ENCODE data around the gene KLHL40. TPM values are rescaled to one million over a fixed set of nuclear protein-coding genes. Genes with fewer than 3 reads are reported as not detected.

The KLHL40 gene
- polyA plus RNA-seq, 1 donor (not counting 4 experiments of a cell fraction or from before 2014, with no cell fraction given) = not detected

GRCh38 chr3:42653303-42653559 is 32.1 kb upstream of the KLHL40 start:
- Histone ChIP-seq H3K9ac (ENCODE audit: control insufficient read depth, extremely low read depth, insufficient read depth, low read length) (peak overlapping the region; percentile 79), H3K27ac (ENCODE audit: control insufficient read depth, insufficient read depth, low read length) (peak overlapping the region; percentile 79), H3K79me2 (ENCODE audit: control insufficient read depth, insufficient read depth, low read length) (peaks cover 14% of the 10 kb centered on the region), H3K9me1 (ENCODE audit: control insufficient read depth, extremely low read depth, insufficient read depth, low read length) (peaks cover 7% of the 10 kb centered on the region), H3K9me3 (ENCODE audit: control insufficient read depth, low read depth, low read length) (no peaks in the 10 kb centered on the region), H3K4me1 (ENCODE audit: control insufficient read depth, extremely low read depth, insufficient read depth, low read length) (peaks cover 43% of the 10 kb centered on the region), H2AFZ (ENCODE audit: control insufficient read depth, low read length) (no peak overlapping the region), H3K4me2 (ENCODE audit: control insufficient read depth, extremely low read depth, insufficient read depth, low read depth, low read length) (peak overlapping the region; percentile 83), H3K27me3 (ENCODE audit: control insufficient read depth, extremely low read depth, insufficient read depth, low read length) (no peaks in the 10 kb centered on the region), H4K20me1 (ENCODE audit: control insufficient read depth, extremely low read depth, insufficient read depth, low read length) (peaks cover 6% of the 10 kb centered on the region), H3K36me3 (ENCODE audit: control insufficient read depth in 2 of 2, extremely low read depth in 1 of 2, insufficient read depth in 2 of 2, low read length in 2 of 2) (peaks cover 6 to 7% of the 10 kb centered on the region in 2 experiments), H3K4me3 (ENCODE audit: control insufficient read depth in 2 of 3, extremely low read depth in 1 of 3, insufficient read depth in 2 of 3, low read depth in 1 of 3, low read length in 3 of 3) (peak overlapping the region; percentile 60 to 80 (median 74))
- no peak for TF ChIP-seq CTCF (optimal IDR thresholded peaks at IDR 0.05 in 1 of 3, IDR thresholded peaks at IDR 0.05 in 1 of 3, conservative IDR thresholded peaks at IDR 0.05 in 1 of 3; ENCODE audit: extremely low read depth in 1 of 3, insufficient read depth in 2 of 3, low read length in 3 of 3)
- no peak for TF ChIP-seq EZH2 (IDR thresholded peaks at IDR 0.05; ENCODE audit: low read length)
- peak; percentile 67 for FAIRE-seq
- no peak for DNase-seq (ENCODE audit: low read depth, low spot score)
- dilution Hi-C loops (cut with MboI; ENCODE audit: extremely low pct_ligation_motif_present, low sequenced_read_pairs) = no loop called here

GRCh38 chr3:42653560-42654330 is 31.6 kb upstream of the KLHL40 start, which contains the start of gene ZBTB47:
Gene ZBTB47, plus strand, starts transcription at chr3:42653697. Its CDS starts 4,659 bp downstream, at chr3:42658356.
- Histone ChIP-seq H3K4me1 (ENCODE audit: control insufficient read depth, extremely low read depth, insufficient read depth, low read length) (peaks cover 43% of the 10 kb centered on the region), H4K20me1 (ENCODE audit: control insufficient read depth, extremely low read depth, insufficient read depth, low read length) (peaks cover 6% of the 10 kb centered on the region), H3K9ac (ENCODE audit: control insufficient read depth, extremely low read depth, insufficient read depth, low read length) (peak within 1 kb of the TSS; percentile 79), H3K36me3 (ENCODE audit: control insufficient read depth in 2 of 2, extremely low read depth in 1 of 2, insufficient read depth in 2 of 2, low read length in 2 of 2) (peaks cover 6 to 8% of the 10 kb centered on the region in 2 experiments), H3K4me2 (ENCODE audit: control insufficient read depth, extremely low read depth, insufficient read depth, low read depth, low read length) (peak within 1 kb of the TSS; percentile 83), H3K9me3 (ENCODE audit: control insufficient read depth, low read depth, low read length) (no peaks in the 10 kb centered on the region), H3K27me3 (ENCODE audit: control insufficient read depth, extremely low read depth, insufficient read depth, low read length) (no peaks in the 10 kb centered on the region), H2AFZ (ENCODE audit: control insufficient read depth, low read length) (peak within 1 kb of the TSS; percentile 66), H3K9me1 (ENCODE audit: control insufficient read depth, extremely low read depth, insufficient read depth, low read length) (peaks cover 7% of the 10 kb centered on the region), H3K4me3 (ENCODE audit: control insufficient read depth in 2 of 3, extremely low read depth in 1 of 3, insufficient read depth in 2 of 3, low read depth in 1 of 3, low read length in 3 of 3) (peak within 1 kb of the TSS; percentile 60 to 80 (median 74)), H3K27ac (ENCODE audit: control insufficient read depth, insufficient read depth, low read length) (peak within 1 kb of the TSS; percentile 79), H3K79me2 (ENCODE audit: control insufficient read depth, insufficient read depth, low read length) (peaks cover 14% of the 10 kb centered on the region)
- dilution Hi-C loops (cut with MboI; ENCODE audit: extremely low pct_ligation_motif_present, low sequenced_read_pairs) = no loop called here
- DNase-seq (ENCODE audit: low read depth, low spot score) (no peak), FAIRE-seq (no peak)
- no peak for TF ChIP-seq CTCF (optimal IDR thresholded peaks at IDR 0.05 in 1 of 3, IDR thresholded peaks at IDR 0.05 in 1 of 3, conservative IDR thresholded peaks at IDR 0.05 in 1 of 3; ENCODE audit: extremely low read depth in 1 of 3, insufficient read depth in 2 of 3, low read length in 3 of 3)
- no peak for TF ChIP-seq EZH2 (IDR thresholded peaks at IDR 0.05; ENCODE audit: low read length)
